KMS-11 (cell line): Measurements from ENCODE around the gene MOG.

ENCODE experiments used
- H2AFZ ChIP-seq: fragments of 200-600 bp; sonication (generic); 2 replicates; pipeline ENCODE4 v1.6.1; 2016; ENCODE audit warnings: antibody characterized with exemption, mixed run types, low read depth
- H3K27ac ChIP-seq: fragments of 200-600 bp; sonication (generic); 2 replicates; pipeline ENCODE4 v1.6.1; 2016; ENCODE audit warnings: mild to moderate bottlenecking, mixed run types
- H3K27me3 ChIP-seq: fragments of 200-600 bp; sonication (generic); 2 replicates; pipeline ENCODE4 v1.6.1; 2017; ENCODE audit warnings: mild to moderate bottlenecking, low read depth, mixed run types, moderate library complexity; ENCODE audit not compliant: insufficient read depth
- H3K36me3 ChIP-seq: fragments of 200-600 bp; sonication (generic); 2 replicates; pipeline ENCODE4 v1.6.1; 2017; ENCODE audit warnings: mild to moderate bottlenecking, mixed run types; ENCODE audit not compliant: insufficient read depth
- H3K4me1 ChIP-seq: fragments of 200-600 bp; sonication (generic); 2 replicates; pipeline ENCODE4 v1.6.1; 2016; ENCODE audit warnings: mild to moderate bottlenecking, low read depth, mixed run types; ENCODE audit not compliant: poor library complexity, severe bottlenecking
- H3K4me2 ChIP-seq: fragments of 200-600 bp; sonication (generic); 2 replicates; pipeline ENCODE4 v1.7.0; 2016; ENCODE audit warnings: mild to moderate bottlenecking, mixed run types
- H3K4me3 ChIP-seq: fragments of 200-600 bp; sonication (generic); IDR thresholded peaks from 2 replicates; pipeline ENCODE4 v1.6.1; 2017; ENCODE audit warnings: low read depth, low read length, mixed read lengths; ENCODE audit not compliant: insufficient read depth
- H3K79me2 ChIP-seq: fragments of 200-600 bp; sonication (generic); 2 replicates; pipeline ENCODE4 v1.6.1; 2016; ENCODE audit warnings: low read depth, mixed run types; ENCODE audit not compliant: insufficient read depth
- H3K9ac ChIP-seq: fragments of 200-600 bp; sonication (generic); 2 replicates; pipeline ENCODE4 v1.6.1; 2016; ENCODE audit warnings: mild to moderate bottlenecking, mixed run types
- H4K20me1 ChIP-seq: fragments of 200-600 bp; sonication (generic); 2 replicates; pipeline ENCODE4 v1.6.1; 2016; ENCODE audit warnings: mild to moderate bottlenecking, mixed run types; ENCODE audit not compliant: insufficient read depth
- TF ChIP-seq, protein P1 (sequence below): fragments of 200-600 bp; sonication (generic); conservative IDR thresholded peaks from 2 replicates; pipeline ENCODE4 v1.6.1; 2017; ENCODE audit warnings: low read depth, mild to moderate bottlenecking, antibody characterized with exemption, low read length, moderate library complexity, mixed read lengths

The MOG gene

DNA sequence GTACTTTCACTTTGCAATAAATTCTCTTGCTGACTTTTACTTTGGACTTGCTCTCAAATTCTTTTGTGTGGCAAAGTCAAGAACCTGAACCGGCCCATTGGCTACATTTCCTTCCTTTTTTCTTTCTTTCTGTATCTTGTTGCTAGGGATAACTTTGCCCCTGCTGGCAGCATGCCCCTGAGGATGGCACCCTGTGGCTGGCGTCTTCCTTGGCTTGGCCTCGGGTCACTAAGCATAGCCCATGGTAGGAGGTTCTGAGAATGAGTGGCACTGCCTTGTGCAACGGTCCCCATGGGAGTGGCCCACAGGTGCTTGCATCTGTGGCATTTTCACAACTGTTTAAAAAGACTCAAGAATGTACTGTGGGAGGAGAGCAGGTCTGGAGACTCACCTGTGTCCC lies 52.3 kb downstream of the MOG start:
- no peaks in the 10 kb centered on the region for H3K79me2 ChIP-seq
- no peak overlapping the region for H3K4me2 ChIP-seq
- no peak overlapping the region for H3K9ac ChIP-seq
- H2AFZ ChIP-seq, result no peak overlapping the region
- H4K20me1 ChIP-seq, result no peaks in the 10 kb centered on the region
- TF ChIP-seq, protein P1, sequence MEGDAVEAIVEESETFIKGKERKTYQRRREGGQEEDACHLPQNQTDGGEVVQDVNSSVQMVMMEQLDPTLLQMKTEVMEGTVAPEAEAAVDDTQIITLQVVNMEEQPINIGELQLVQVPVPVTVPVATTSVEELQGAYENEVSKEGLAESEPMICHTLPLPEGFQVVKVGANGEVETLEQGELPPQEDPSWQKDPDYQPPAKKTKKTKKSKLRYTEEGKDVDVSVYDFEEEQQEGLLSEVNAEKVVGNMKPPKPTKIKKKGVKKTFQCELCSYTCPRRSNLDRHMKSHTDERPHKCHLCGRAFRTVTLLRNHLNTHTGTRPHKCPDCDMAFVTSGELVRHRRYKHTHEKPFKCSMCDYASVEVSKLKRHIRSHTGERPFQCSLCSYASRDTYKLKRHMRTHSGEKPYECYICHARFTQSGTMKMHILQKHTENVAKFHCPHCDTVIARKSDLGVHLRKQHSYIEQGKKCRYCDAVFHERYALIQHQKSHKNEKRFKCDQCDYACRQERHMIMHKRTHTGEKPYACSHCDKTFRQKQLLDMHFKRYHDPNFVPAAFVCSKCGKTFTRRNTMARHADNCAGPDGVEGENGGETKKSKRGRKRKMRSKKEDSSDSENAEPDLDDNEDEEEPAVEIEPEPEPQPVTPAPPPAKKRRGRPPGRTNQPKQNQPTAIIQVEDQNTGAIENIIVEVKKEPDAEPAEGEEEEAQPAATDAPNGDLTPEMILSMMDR, result no peak
- no peaks in the 10 kb centered on the region for H3K36me3 ChIP-seq
- H3K27ac ChIP-seq, result no peak overlapping the region
- no peak overlapping the region for H3K4me3 ChIP-seq
- no peaks in the 10 kb centered on the region for H3K4me1 ChIP-seq
- no peaks in the 10 kb centered on the region for H3K27me3 ChIP-seq

DNA sequence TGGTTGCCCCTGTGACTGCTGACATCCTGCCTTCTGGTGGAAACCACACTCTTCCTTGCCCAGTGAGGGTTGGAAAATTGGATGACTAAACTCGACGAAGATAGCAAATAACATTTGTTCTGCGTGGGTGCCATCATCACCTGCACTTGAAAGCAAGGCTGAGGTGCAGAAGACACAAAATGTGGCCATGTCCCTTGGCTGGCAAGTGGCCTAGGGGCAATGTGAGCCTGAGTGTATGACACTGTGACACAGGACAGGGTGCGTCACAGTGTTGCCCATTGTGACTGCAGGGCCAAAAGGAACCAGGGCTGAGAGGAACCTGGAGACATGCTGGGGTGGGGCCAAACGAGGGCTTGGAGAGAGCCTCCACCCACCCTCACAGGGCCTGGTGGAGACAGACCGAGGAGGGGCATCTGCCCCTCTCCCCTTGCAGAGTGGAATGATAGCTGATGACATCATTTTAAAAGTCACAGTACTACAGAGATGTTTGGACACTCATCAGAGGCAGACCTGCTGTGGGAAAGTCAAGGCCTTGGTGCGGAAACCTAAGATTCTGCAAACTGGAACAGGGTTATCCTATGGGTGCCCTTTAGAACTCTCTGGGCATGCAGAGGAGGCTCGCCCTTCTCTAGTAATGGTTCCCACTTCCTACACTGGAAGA lies 53.5 kb downstream of the MOG start:
- Histone ChIP-seq H2AFZ (no peak overlapping the region), H3K4me3 (no peak overlapping the region), H3K79me2 (no peaks in the 10 kb centered on the region), H3K27ac (no peak overlapping the region), H3K27me3 (no peaks in the 10 kb centered on the region; the same call in 1 of the 2 replicates), H3K4me1 (no peaks in the 10 kb centered on the region), H3K4me2 (no peak overlapping the region), H3K36me3 (no peaks in the 10 kb centered on the region), H3K9ac (no peak overlapping the region), H4K20me1 (no peaks in the 10 kb centered on the region)
- TF ChIP-seq, protein P1, result no peak

DNA sequence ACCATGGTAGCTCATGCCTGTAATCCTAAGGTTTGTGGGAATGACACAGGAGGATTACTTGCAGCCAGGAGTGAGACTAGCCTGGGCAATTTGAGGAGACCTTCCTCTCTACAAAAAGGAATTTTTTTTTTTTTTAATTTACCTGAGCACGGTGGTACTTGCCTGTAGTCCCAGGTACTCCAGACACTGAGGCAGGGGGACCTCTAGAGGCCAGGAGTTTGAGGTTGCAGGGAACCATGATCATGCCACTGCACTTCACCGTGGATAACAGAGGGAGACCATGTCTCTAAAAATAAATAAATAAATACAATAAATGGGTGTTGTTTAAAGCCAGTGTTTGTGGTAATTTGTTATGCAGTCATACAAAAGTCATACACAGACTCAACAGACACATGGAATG lies 64.0 kb downstream of the MOG start:
- Histone ChIP-seq H3K4me2 (no peak overlapping the region), H3K4me3 (no peak overlapping the region), H3K4me1 (no peaks in the 10 kb centered on the region), H4K20me1 (no peaks in the 10 kb centered on the region), H2AFZ (no peak overlapping the region), H3K9ac (no peak overlapping the region), H3K79me2 (no peaks in the 10 kb centered on the region), H3K27ac (no peak overlapping the region), H3K27me3 (no peaks in the 10 kb centered on the region), H3K36me3 (no peaks in the 10 kb centered on the region)
- TF ChIP-seq, protein P1, result no peak
